GM19099 (cell line): ENCODE data around the gene BCAS3.

Experiments
- POLR2A ChIP-seq: IDR thresholded peaks from 3 replicates; pipeline ENCODE4 v1.6.1; 2011; ENCODE audit warnings: low read depth; ENCODE audit not compliant: insufficient read length; ENCODE audit errors: extremely low read depth

BCAS3 gene

DNA sequence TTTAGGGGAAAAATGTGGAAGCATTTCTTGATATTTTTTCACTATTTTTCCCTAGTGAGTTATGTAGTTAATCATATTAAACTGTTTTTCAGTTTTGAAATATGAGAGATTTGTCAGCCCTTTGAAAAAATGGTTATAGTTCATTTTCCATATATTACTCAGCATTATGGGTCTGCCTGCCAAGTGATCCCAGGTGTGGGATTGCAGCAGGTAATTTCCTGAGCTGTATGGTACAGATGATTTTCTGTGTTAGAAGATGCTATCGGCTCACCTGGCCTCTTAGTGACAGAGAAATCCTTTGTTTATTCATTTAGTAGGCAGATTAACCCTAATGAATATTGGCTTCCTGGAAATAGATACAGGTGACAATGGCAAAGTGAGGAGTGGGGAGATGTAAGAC lies 446.9 kb downstream of the BCAS3 start:
- no peak for TF ChIP-seq POLR2A

DNA sequence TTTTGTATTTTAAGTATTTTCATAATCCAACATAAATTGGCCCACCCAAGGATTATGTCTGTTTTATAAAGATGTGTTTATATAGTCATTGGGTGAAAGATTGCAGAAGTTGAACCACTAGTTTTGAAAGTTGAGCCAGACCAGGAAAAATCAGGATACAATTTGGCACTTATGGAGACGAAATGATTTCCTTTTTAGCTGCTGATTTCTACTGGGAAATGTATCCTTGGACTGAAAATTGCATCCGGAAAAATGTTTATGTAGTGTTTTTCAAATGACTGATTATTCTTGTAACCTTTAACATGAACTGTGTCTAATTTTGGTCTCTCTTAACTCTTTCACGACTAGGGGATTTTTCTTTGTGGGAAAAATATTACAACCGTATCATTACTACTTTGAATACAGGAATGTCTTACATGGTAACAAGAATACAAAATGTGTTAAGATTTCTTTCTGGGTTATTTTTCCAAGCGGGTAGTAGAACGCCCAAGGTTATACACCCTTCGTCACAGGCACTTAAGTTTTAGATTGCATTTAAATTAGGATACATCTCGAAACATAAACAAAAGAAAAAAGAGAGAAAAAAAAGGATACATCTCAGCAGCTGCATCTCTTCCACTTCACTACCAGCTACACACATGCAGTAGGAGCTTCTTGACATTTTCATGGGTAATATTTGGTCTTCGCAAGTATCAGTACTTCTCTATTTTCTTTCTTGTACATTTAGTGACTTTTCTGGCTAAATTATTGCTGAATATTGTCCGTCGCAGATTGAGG lies 449.0 kb downstream of the BCAS3 start:
- TF ChIP-seq POLR2A = no peak

DNA sequence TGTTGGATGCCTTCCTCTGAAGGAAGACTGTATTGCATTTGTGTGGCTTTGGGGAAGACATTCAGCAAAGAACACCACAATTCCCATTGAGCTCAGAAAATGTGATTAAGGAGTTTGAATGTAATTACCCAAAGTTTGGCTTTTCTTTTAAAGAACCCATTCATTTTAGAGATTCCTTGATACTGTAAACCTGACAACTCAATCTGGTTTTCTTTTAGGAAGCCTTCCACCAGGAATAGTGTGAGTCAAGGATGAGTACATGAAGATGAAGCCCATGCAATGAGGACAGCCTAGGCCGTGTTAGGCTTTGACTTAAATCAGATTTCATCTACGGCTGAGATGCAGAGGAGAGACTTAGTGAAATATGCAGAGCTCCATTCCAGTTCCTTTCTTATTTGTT lies 450.3 kb downstream of the BCAS3 start:
- TF ChIP-seq POLR2A = no peak

DNA sequence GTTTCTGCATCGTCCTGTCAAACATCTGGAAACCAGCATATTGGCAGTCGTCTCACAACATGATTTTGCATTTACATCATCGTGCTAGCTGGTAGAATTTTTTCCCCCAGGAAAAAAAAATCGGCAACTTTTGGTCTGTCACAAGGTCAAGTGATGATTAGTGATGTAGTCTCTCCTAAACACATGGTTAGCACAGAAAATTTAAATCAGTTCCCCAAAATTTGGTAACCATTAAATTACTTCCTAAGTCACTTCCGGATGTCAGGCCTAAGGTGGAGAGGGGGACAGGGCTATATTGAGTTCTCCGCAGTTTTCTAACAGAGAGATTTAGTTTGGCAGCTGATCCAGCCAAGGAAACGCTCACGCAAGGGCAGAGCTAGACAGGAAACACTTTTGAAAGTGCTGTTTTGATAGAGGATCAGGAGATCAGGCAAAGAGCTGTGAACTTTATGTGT lies 451.0 kb downstream of the BCAS3 start:
- TF ChIP-seq POLR2A = no peak

DNA sequence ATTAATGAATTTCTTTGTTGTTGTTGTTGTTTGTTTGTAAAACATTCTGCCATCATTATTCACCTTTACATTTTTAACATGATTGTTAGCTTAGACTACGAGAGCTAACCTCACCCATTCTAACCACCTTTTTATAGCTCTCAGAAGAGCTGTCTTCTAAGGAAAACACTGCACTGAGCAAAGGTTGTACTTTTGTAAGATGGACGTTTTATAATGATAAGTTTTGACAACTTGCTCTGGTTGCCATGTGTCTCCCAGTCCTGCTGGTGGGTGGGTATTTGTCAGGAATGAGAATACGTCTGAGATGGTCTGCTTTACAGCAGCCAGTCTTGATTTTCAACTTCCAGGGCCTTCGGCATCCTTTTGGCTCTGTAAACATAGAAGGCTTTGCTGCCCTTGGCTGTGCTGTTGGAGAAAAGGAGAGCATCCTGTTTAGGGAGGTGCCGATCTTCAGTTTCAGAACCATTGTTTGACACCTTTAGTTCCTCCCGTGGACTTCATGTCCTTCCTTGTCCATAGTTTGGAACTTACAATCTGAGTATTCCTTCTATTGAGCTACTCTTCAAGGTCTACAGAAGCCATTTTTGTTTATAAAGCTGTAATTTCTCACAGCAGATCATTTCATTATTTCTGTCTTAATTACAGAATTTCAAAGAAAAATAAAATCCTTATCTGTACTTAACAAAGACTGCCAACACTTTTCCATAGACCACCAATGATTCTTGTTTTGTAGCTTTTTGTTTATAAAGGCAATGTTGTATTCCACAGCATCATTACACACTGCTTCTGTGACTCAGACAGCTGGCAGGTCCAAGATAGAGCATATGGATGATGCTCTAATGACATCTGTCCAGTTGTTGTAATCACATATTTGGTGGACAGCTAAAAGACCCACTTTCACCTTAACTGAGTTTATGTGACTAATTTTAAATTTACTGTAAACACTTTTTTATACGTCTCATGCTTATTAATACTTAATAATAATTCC lies 451.9 kb downstream of the BCAS3 start:
- TF ChIP-seq POLR2A = no peak

DNA sequence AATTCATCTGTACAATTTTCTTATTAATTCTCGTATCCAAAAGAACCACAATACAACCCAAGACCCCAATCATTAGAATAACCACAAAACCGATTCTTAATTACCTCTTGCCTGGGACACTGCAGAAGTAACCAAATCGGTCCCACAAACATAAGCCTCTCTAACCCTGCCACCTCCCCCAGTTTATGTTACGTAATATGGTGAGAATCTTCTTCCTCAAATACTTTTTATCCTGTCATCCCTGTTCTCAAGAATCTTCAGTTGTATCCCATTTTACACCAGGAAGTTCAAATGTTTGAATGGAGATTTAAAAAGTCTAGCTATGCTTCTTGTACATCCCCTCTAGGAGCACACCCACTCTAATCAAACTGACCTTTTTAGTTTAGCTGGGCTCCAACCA lies 452.7 kb downstream of the BCAS3 start:
- TF ChIP-seq POLR2A = no peak

DNA sequence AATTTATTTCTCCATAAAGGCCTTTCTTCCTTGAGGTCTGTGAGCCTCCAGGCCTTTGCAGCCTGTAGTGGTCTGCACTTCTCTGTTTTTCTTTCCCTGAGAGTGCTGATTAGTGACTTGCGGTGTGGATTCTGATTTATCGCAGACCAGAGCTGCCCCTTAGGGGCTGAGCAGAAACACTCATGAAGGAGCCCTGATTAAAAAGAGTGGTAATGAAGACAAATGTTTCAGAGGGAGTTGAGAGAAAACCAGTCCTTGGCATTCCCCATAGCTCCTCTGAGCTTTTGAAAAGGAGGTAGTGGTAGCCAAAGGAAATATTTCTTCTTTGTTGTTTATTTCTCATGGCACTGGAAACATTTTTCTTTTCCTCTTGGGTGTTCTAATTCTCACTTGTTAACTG lies 453.9 kb downstream of the BCAS3 start:
- no peak for TF ChIP-seq POLR2A

DNA sequence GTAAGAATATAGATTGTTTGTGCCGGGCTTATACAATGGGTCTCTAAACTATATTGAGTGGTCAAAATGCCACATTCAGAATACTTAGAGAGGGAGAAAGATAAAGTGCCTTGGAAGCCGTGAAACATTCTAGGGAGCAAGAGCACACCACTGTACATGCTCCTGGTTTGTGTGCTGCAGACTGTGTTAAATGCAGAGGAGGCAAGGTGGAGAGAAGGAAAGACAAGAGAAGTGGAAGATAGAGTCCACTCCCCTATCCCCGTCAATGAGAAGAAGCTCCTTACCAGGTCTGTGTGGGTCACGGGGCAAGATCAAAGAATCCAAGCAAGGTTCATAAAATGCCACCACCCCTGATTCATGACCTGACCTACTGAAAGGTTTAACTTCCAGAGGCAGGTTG lies 454.9 kb downstream of the BCAS3 start:
- TF ChIP-seq POLR2A = no peak

DNA sequence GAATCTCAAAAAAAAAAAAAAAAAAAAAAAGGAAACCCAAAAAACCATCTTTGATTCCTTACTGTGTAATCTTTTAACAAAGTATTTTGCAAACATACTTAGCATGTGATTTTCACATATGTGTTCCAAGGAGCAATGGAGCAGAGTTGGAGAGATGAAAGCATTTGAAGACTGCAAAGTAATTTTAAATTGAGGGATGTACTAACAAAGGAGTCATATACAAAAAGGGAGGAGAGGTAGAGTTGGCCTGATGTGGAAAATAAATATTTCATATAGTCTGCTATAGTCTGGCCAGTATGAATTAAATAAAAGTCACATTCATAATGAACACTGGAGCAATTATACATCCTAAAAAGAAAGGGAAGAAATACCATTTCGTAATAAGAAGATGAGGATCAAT lies 456.2 kb downstream of the BCAS3 start:
- no peak for TF ChIP-seq POLR2A

DNA sequence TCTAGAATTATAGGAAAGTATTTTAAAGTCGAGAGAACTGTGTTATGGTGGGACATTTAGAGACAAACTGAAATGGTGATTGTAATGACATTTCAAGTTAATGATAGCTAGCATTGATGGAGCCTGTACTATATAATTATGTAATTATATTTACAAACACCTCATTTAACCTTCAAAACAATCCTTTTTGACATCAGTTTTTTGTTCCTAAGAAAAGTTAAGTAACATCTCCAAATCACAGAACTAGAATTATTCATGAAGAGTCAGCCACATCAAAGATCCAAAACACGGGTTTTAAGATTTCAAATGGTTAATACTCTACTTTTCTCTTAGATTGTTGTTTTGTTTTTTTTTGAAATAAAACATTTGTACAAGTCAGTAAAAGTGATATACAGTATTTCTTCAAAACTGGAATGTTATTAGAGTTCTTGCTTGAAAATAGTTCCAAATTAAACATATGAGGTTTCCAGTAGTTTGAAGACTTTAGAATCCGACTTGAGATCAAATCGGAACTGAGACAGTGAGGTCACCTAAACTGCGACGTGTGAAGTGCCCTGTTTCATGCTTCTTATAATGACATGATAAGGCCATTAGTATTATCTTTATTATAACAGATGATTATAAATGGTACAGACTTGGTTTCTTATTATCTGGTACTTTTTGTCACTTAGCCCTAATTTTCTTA lies 457.0 kb downstream of the BCAS3 start:
- no peak for TF ChIP-seq POLR2A

DNA sequence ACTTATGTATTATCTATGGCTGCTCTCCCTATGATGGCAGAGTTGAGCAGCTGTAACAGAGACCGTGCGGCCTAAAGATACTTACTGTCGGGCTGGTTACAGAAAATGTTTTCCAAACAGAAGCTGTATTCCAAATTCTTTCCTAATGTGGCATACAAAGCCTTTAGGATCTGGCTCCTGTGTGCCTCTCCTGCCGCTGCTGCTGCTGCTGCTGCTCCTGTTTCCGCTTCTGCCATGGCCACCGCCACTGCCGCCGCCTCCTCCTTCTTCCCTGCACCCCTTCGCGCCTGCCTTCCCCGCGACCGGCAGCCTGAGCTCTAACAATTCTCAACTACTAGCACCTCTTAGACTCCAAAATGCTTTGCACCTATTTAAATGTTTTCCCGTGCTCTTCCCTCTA lies 458.1 kb downstream of the BCAS3 start:
- TF ChIP-seq POLR2A = no peak

DNA sequence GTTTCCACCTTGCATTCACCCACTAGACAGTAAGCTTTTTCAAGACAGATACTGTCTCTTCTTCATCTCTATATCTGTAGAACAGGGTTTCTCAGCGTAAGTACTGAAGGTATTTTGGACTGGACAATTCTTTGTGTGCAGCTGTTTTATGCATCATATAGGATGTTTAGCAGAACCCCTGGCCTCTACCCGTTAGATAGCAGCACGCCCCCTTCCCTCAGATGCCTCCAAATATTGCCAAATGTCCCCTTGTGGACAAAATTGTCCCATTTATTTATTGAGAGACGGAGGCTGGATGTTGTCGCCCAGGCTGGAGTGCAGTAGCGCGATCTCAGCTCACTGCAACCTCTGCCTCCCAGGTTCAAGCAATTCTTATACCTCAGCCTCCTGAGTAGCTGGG lies 458.6 kb downstream of the BCAS3 start:
- TF ChIP-seq POLR2A = no peak

DNA sequence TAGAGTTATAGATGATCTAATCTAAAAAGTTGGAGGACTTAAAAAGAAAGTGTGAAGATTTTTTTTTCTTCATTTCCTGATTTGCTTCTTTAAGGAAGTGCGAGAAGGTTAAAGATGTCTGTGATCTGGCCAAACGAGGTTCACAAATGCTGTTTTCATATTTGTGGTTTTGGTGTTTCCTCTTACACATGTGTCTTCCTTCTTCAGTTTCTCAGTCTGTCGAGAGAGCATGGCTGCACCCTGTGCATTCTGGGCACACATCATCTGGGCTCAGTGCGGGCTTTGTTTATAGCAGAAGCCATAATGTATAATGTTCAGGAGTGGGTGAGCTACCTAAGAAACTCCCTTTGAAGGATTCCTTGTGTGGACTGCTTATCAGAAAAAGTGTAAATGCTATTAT lies 461.6 kb downstream of the BCAS3 start:
- TF ChIP-seq POLR2A = no peak

DNA sequence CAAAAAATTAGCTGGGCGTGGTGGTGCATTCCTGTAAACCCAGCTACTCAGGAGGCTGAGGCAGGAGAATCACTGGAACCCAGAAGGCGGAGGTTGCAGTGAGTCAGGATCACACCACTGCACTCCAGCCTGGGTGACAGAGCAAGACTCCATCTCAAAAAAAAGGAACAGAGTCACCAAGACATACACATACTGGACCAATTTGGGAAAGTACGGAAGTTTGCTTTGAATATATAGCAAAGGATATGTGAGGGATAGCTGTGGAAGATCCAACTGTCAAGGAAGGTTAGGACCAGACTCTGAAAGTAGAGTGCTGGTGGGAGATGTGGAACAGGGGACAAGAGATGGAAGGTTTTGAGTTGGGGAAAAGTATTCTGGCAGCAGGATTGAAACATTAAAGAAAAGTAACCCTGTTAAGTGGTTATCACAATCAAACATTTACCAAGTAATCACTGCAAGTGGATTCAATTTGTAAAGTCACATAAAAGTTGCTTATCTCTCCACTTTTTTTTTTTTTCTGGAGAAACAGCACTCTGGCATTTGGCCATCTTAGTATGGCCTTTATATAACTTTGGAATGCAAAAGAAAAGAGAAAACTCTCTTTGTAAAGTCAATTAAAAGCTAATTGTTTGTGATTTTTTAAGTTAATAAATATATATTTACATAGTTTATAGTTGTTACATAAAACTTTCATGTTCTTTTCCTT lies 462.6 kb downstream of the BCAS3 start:
- no peak for TF ChIP-seq POLR2A

DNA sequence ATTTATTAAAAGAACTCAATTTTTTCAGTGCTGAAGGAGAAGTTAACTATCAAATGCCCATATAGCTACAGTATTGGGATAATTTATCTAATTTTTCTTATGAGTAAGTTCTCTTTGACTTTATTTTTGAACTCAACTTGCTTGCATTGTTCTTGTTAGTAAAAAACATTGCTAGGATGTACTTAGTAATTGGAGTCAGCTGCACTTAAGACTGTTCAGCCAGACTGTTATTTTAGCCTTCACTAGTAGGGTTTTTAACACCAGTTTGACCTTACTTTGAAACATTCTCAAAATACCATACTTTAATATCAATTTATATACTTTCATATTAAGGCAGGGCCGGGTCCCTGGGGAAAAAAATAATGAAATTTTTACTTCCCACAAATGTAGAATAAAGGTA lies 465.4 kb downstream of the BCAS3 start:
- no peak for TF ChIP-seq POLR2A
